Hematopoietic multipotent progenitor cell treated with erythropoietin and hydrocortisone succinate and interleukin-3 and kit ligand, for 4 days (in vitro differentiated cells): ENCODE data around the gene KRTAP10-6.
"Not testable (repeated sequence)": the region's sequence is repeated elsewhere in the genome, so short reads cannot be mapped to it uniquely, and the experiment has no call there.

Source experiments
- DNase-seq: peaks from one replicate; pipeline ENCODE4 v3.0.0-alpha.2; 2015

KRTAP10-6 gene

GRCh38 chr21:44616591-44616926 is 24.3 kb upstream of the KRTAP10-6 start:
- no peak for DNase-seq

DNA sequence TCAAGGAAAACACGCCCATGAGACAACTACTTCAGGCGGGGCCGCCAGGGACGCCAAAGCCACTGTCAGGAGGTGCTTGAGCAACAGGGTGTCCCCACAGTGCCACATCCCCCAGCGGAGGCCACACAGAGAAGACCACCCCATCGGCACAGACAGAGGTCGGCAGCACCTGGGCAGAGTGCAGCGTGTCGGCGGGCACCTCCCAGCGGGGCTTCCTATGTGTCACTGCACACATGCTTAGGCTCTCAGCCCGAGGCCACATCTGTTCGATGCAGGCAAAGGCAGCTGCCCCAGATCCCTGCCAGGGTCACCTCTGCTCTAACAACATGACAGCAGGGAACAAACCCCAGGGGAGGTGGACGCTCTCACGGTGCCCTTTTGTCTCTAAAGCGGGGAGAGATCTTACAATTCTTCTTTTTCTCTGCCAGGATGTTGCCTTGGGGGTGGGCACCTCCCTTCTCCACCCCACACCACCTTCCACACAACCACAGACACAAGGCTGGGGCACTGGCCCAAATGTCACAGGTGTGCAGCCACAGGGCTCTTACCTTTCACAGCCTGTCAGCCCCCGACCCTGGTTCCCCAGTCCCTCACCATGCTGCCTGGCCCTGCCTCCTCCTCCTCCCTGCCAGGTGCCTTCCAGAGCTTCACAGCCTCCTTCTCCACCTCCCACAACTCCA is 23.7 kb upstream of the KRTAP10-6 start:
- no peak for DNase-seq

DNA sequence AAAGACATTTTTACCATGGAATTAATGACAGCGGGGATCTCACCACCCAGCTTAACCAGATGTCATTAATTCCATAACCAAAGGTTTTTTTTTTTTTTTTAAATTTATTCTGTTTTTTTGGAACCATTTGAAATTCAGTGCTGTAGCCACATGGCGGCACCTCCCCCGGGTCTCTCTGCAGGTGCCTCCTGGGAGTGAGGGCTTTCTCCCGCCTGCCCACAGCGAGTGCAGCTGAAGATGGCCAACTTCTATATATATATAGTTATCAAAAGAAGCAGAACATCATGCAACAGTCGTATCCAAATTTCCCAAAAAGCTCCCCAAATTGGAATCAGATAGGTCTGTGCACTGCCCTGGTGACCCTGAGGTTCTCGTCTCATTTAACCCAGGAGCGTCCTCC is 23.2 kb upstream of the KRTAP10-6 start:
- no peak for DNase-seq

DNA sequence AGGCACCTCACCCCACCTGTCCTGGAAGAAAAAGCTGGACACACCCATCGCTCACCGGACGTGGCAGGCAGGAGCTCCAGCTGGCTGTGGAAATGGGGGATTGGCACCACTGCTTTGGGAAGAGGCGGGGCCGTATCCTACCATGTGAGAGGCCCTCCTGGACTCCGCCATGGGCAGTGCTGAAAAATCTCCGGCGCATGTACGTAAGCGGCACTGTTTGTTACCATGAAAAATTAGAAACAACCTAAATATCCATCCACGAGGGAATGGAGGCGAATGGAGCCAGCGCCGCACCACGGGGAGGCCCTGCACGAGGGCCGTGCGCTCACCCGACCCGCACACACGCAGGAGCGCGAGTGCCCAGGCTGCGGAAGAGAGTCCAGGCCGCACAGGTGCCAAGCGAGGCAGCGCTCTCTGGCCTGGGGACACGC is 22.7 kb upstream of the KRTAP10-6 start:
- DNase-seq: no peak

GRCh38 chr21:44614161-44614631 is 21.9 kb upstream of the KRTAP10-6 start:
- no peak for DNase-seq

GRCh38 chr21:44613386-44614155 is 21.3 kb upstream of the KRTAP10-6 start:
- DNase-seq: no peak

DNA sequence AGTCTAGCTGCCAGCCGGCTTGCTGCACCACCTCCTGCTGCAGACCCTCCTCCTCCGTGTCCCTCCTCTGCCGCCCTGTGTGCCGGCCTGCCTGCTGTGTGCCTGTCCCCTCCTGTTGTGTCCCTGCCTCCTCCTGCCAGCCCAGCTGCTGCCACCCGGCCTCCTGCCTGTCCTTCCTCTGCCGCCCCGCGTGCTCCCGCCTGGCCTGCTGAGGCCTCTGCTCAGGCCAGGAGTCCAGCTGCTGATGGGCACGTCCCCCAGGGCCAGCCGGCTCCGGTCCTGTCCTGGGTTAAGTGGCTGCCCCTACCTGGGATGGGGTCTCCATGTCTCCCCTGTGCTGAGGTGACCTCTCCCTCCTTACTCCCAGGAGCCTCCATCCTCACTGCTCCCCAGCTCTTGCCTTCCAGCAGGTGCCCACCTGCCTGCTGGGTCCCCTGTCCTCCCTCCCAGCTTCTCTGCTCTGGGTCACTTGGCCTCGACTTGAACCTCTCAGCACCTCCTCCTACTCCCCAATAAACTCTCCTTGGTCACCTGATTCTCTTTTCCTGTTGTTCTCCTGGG is 20.4 kb upstream of the KRTAP10-6 start:
- DNase-seq: no peak

DNA sequence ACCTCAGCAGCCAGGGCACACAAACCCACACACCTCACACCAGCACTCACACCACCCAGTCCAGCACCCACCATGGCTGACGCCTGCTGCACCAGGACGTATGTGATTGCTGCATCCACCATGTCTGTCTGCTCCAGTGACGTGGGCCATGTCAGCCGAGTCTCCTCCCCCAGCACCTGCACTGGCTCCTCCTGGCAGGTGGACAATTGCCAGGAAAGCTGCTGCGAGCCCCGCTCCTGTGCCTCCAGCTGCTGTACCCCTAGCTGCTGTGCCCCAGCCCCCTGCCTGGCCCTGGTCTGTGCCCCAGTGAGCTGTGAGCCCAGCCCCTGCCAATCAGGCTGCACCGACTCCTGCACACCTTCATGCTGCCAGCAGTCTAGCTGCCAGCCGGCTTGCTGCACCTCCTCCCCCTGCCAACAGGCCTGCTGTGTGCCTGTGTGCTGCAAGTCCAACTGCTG is 19.8 kb upstream of the KRTAP10-6 start, which contains the start of gene KRTAP10-8:
TSS of gene KRTAP10-8 (plus strand) at position 51 of the 458 bp plus-strand sequence. CDS start at position 73, 22 bp downstream.
- DNase-seq: no peak

DNA sequence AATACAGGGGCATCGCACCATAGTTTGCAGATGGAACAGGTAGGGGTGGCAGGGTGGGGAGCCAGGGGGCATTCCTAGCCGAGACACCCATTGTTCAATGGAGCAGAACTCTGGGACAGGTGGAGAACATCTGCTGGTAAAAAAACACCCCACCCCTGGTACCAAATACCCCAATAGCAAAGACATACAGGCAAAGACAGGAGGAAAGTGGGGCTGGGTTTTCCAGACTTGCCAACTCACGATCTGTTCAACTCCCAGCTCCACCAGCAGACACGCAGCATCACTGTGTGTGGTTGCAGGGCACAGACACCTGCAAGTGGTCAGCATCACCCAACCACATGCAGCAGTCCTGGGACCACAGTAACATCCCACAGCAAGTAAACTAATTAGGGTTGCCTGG is 19.2 kb upstream of the KRTAP10-6 start:
- no peak for DNase-seq

DNA sequence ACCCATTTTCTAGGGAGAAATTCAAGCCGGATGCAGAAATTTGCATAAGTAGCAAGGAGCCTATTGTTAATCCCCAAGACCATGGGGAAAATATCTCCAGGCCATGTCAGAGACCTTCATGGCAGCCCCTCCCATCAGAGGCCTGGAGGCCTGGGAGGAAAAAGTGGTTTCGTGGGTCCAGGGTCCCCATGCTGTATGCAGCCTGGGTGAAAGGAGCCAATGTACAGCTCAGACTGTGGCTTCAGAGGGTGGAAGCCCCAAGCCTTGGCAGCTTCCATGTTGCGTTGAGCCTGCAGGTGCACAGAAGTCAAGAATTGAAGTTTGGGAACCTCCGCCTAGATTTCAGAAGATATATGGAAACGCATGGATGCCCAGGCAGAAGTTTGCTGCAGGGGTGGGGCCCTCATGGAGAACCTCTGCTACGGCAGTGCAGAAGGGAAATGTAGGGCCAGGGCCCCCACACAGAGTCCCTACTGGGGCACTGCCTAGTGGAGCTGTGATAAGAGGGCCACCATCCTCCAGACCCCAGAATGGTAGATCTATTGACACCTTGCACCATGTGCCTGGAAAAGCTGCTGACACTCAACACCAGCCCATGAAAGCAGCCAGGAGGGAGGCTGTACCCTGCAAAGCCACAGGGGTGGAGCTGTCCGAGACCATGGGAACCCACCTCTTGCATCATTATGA is 18.0 kb upstream of the KRTAP10-6 start:
- not testable (repeated sequence) for DNase-seq

DNA sequence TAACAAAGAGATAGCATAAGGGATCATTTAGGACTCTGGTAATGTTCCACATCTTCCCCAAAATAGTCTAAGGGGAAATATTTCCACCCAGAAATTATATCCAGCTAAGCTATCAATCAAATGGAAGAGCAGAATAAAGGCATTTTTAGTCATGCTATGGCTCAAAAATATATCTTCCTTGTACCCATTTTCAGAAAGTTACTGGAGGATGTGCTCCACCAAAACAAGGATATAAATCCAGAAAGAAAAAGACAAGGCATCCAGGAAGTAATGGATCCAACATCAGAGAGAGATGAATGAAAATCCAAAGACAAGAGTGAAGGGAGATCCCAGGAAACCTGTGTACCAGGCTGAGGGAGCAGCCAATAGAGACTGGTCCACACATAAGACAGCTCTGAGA is 16.9 kb upstream of the KRTAP10-6 start:
- no peak for DNase-seq

DNA sequence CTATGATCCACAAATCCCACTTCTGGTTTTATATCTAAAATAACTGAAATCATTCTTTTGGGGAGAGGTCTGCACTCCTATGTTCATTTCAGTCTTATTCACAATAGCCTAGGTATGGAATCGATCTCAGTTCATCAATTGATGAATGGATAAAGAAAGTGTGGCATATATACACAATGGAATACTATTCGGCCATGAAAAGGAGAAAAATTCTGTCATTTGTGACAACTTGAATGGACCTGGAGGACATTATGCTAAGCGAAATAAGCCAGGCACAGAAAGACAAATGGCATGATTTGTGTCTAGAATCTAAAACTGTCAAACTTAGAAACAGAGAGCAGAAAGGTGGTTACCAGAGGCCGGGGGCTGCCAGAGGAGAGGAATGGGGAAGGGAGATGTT is 14.2 kb upstream of the KRTAP10-6 start:
- DNase-seq: no peak

DNA sequence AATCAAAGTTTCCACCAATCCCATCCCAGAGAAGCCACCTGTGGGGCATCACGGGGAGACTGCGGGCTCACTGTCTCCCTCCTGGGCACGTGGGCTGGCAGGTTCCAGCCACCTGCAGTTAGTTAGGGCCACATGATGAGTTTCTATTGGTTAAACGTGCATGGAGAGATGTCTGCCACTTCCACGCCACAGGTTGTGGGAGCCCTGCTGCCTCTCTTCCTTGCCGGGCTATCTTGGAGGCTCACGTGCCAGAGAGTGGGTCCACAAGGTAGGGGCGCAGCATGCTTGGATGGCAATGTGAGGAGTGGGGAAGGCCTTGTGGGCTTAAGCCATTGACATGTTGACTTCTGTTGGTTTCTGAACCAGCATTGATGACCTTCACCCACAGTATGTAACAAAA is 11.6 kb upstream of the KRTAP10-6 start:
- no peak for DNase-seq

GRCh38 chr21:44603109-44603875 is 11.0 kb upstream of the KRTAP10-6 start:
- DNase-seq: no peak

DNA sequence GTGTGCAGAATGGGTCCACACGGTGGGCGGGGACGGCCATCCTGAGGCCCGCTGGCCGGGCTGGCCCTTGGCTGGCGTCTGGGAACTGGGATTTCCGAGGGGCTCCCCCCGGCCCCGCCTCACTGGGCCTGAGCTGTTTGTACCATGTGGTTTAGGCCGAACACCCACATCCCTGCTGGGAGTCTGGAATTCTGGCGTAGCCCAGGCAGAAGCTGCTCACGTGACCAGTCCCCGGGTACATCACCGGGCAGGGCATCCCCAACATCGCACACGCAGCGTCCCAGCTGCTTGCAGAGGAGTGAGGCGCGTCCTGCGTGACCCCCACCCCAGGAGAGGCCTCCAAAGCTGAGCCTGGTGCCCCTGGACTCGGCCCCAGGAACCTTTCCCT is 10.2 kb upstream of the KRTAP10-6 start:
- DNase-seq: no peak

GRCh38 chr21:44601596-44602462 is 9.5 kb upstream of the KRTAP10-6 start:
- no peak for DNase-seq

DNA sequence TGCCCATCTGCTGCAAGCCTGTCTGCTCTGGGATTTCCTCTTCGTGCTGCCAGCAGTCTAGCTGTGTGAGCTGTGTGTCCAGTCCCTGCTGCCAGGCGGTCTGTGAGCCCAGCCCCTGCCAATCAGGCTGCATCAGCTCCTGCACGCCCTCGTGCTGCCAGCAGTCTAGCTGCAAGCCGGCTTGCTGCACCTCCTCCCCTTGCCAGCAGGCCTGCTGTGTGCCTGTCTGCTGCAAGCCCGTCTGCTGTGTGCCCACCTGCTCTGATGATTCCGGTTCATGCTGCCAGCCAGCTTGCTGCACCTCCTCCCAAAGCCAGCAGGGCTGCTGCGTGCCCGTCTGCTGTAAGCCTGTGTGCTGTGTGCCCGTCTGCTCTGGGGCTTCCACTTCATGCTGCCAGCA is 8.8 kb upstream of the KRTAP10-6 start:
- DNase-seq: not testable (repeated sequence)

- DNase-seq: not testable (repeated sequence)
These were observed 8.0 kb upstream of the KRTAP10-6 start, which contains the start of gene KRTAP10-7 for GRCh38 chr21:44600118-44600978. KRTAP10-7 (plus strand) TSS chr21:44600597; CDS start chr21:44600622, 25 bp downstream.

DNA sequence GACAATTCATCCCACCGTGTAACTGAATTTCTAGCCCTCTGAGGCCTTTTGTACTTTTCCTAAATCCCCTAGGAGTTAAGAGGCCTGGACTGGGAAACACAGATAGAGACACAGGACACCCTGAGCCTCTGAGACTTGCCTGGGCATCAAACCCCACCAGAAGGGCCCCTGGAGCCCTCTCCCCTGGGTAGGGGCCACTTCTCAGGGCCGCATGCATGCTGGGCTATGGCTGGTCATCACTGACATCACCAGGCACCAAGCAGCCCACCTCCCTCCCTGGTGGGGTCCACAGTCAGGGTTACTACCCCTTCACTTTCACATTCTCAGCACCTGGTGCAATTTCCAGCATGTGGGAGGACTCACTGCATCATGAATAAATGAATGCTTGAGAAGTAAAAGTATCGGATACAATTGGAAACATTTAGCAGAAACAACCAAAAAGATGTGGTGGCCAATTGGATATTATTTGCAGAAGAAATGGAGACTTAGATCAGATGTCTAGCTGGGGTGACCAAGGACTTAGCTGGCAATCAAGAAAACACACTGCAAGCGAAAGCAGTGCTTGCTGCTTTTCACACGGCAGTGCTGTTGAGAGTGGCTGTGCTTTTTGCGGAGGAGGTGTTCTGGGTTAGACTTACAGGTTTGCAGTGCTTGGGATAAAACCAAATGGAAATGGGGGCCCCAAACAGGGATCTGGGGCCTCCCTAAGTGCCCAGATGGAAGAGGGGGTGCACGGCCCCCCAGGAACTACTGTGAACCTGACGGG is 7.1 kb upstream of the KRTAP10-6 start:
- DNase-seq: no peak

- no peak for DNase-seq
These were observed 5.8 kb upstream of the KRTAP10-6 start for GRCh38 chr21:44598061-44598460.
